HepG2 (cell line): ENCODE data around the gene TEDC1. TPM values are rescaled to one million over a fixed set of nuclear protein-coding genes. Genes with fewer than 3 reads are reported as not detected.

ENCODE experiments used
- ATM ChIP-seq: fragments of 450-650 bp; IDR thresholded peaks from 2 replicates; pipeline ENCODE4 v1.7.1; 2017; ENCODE audit warnings: mild to moderate bottlenecking, borderline replicate concordance
- DNMT3B ChIP-seq: conservative IDR thresholded peaks from 2 replicates; pipeline ENCODE4 v1.6.1; 2016; ENCODE audit warnings: missing biosample characterization, control low read depth
- EHMT2 ChIP-seq: fragments of 200-600 bp; sonication (generic); IDR thresholded peaks from 2 replicates; pipeline ENCODE4 v1.7.0; 2017; ENCODE audit warnings: antibody characterized with exemption, low read depth, low read length, borderline replicate concordance
- GATAD2A ChIP-seq: IDR thresholded peaks from 2 replicates; pipeline ENCODE4 v1.6.1; 2016
- HOXA9 ChIP-seq: sonication (generic); formaldehyde crosslinking; IDR thresholded peaks from 2 replicates; pipeline ENCODE4 v1.8.1; 2022; ENCODE audit warnings: missing genetic modification reagents, mild to moderate bottlenecking, moderate library complexity, borderline replicate concordance
- HOXD1 ChIP-seq: sonication (generic); formaldehyde crosslinking; IDR thresholded peaks from 2 replicates; pipeline ENCODE4 v1.5.0; 2020; ENCODE audit warnings: missing genetic modification reagents
- JUNB ChIP-seq: sonication (generic); formaldehyde crosslinking; IDR thresholded peaks from 2 replicates; pipeline ENCODE4 v1.8.0; 2022; ENCODE audit warnings: missing genetic modification reagents, mild to moderate bottlenecking, borderline replicate concordance
- KLF11 ChIP-seq: IDR thresholded peaks from 2 replicates; pipeline ENCODE4 v1.6.1; 2016; ENCODE audit warnings: missing compliant biosample characterization
- MAFK ChIP-seq, 2 experiments: IDR thresholded peaks in 1 of 2; conservative IDR thresholded peaks in 1 of 2; 2 replicates each; pipeline ENCODE4 v1.6.1; 2011; ENCODE audit warnings: improper control_type of control experiment in 2 of 2, low read length in 2 of 2
- NCOA1 ChIP-seq: sonication (generic); formaldehyde crosslinking; IDR thresholded peaks from 2 replicates; pipeline ENCODE4 v1.9.0; 2021; ENCODE audit warnings: missing genetic modification reagents
- NFIB ChIP-seq: sonication (generic); formaldehyde crosslinking; IDR thresholded peaks from 2 replicates; pipeline ENCODE4 v1.9.0; 2021; ENCODE audit warnings: missing genetic modification reagents, mild to moderate bottlenecking, borderline replicate concordance
- PHF21A ChIP-seq: sonication (generic); formaldehyde crosslinking; IDR thresholded peaks from 2 replicates; pipeline ENCODE4 v1.5.0; 2020; ENCODE audit warnings: mild to moderate bottlenecking, missing genetic modification reagents
- PHF8 ChIP-seq: sonication (generic); formaldehyde crosslinking; IDR thresholded peaks from 2 replicates; pipeline ENCODE4 v1.5.0; 2020; ENCODE audit warnings: missing genetic modification reagents
- TAF15 ChIP-seq: fragments of 200-400 bp; formaldehyde crosslinking; IDR thresholded peaks from one replicate; pipeline ENCODE4 v1.6.1; 2018; ENCODE audit warnings: mild to moderate bottlenecking, low read depth, low read length; ENCODE audit not compliant: poor library complexity, severe bottlenecking
- ZBTB42 ChIP-seq: sonication (generic); formaldehyde crosslinking; IDR thresholded peaks from 2 replicates; pipeline ENCODE4 v1.5.0; 2020; ENCODE audit warnings: mild to moderate bottlenecking, missing genetic modification reagents
- ZEB1 ChIP-seq: IDR thresholded peaks from 2 replicates; pipeline ENCODE4 v1.6.1; 2012; ENCODE audit warnings: mild to moderate bottlenecking, low read depth, inconsistent platforms; ENCODE audit not compliant: insufficient replicate concordance
- ZFP62 ChIP-seq: sonication (generic); formaldehyde crosslinking; IDR thresholded peaks from 2 replicates; pipeline ENCODE4 v1.4.0; 2020; ENCODE audit warnings: missing genetic modification reagents
- ZKSCAN8 ChIP-seq: IDR thresholded peaks from 2 replicates; pipeline ENCODE4 v1.6.1; 2016; ENCODE audit warnings: borderline replicate concordance, missing genetic modification reagents, missing compliant biosample characterization
- ZNF333 ChIP-seq: sonication (generic); formaldehyde crosslinking; IDR thresholded peaks from 2 replicates; pipeline ENCODE4 v1.4.0; 2020; ENCODE audit warnings: mild to moderate bottlenecking, missing genetic modification reagents, borderline replicate concordance
- ZNF44 ChIP-seq: sonication (generic); formaldehyde crosslinking; IDR thresholded peaks from 2 replicates; pipeline ENCODE4 v1.5.1; 2020; ENCODE audit warnings: mild to moderate bottlenecking, missing genetic modification reagents
- ZNF574 ChIP-seq: sonication (generic); formaldehyde crosslinking; IDR thresholded peaks from 2 replicates; pipeline ENCODE4 v1.4.0; 2020; ENCODE audit warnings: missing genetic modification reagents
- ZNF768 ChIP-seq: sonication (generic); formaldehyde crosslinking; IDR thresholded peaks from 2 replicates; pipeline ENCODE4 v1.4.0; 2020; ENCODE audit warnings: missing genetic modification reagents
- ZNF850 ChIP-seq: sonication (generic); formaldehyde crosslinking; conservative IDR thresholded peaks from 2 replicates; pipeline ENCODE4 v1.9.0; 2021; ENCODE audit warnings: mild to moderate bottlenecking, missing genetic modification reagents
- ZSCAN31 ChIP-seq: sonication (generic); formaldehyde crosslinking; IDR thresholded peaks from 2 replicates; pipeline ENCODE4 v1.5.0; 2020; ENCODE audit warnings: low read depth, mild to moderate bottlenecking, missing genetic modification reagents
- polyA plus RNA-seq, 8 experiments: library from polyadenylated mRNA; depleted of rRNA in 3 of 8; stranded (reverse) in 7 of 8; unstranded in 1 of 8; fragments of >200 nt; fragmentation: Illumina TruSeq in 4 of 8; extraction: Trizol in 4 of 8; gene quantifications; 2 replicates each; pipeline versions ENCODE4 v1.2.1 to v1.2.3, GENCODE V29; 2011 to 2016; ENCODE audit warnings: low read depth in 4 of 8, missing spikeins in 1 of 8, mixed read lengths in 1 of 8; ENCODE audit not compliant: insufficient read depth in 1 of 8
- total RNA-seq, 5 experiments: library from RNA; depleted of rRNA; stranded (reverse); fragments of >200 nt; fragmentation: Illumina TruSeq; extraction: Trizol; gene quantifications; 2 replicates each; pipeline ENCODE4 v1.2.3, GENCODE V29; 2016; ENCODE audit warnings: low read depth in 1 of 5
- TF ChIP-seq, protein P1 (sequence below): sonication (generic); formaldehyde crosslinking; conservative IDR thresholded peaks from 2 replicates; pipeline ENCODE4 v1.4.0; 2020; ENCODE audit warnings: missing genetic modification reagents
- TF ChIP-seq, protein P2 (sequence below): sonication (generic); formaldehyde crosslinking; IDR thresholded peaks from 2 replicates; pipeline ENCODE4 v1.4.0; 2020; ENCODE audit warnings: mild to moderate bottlenecking, missing genetic modification reagents

The TEDC1 gene
- total and polyA plus RNA-seq, 2 of the 13 experiments (the other 11 are each of a cell fraction or from before 2014, with no cell fraction given), result 5.7 to 27.4 TPM

DNA sequence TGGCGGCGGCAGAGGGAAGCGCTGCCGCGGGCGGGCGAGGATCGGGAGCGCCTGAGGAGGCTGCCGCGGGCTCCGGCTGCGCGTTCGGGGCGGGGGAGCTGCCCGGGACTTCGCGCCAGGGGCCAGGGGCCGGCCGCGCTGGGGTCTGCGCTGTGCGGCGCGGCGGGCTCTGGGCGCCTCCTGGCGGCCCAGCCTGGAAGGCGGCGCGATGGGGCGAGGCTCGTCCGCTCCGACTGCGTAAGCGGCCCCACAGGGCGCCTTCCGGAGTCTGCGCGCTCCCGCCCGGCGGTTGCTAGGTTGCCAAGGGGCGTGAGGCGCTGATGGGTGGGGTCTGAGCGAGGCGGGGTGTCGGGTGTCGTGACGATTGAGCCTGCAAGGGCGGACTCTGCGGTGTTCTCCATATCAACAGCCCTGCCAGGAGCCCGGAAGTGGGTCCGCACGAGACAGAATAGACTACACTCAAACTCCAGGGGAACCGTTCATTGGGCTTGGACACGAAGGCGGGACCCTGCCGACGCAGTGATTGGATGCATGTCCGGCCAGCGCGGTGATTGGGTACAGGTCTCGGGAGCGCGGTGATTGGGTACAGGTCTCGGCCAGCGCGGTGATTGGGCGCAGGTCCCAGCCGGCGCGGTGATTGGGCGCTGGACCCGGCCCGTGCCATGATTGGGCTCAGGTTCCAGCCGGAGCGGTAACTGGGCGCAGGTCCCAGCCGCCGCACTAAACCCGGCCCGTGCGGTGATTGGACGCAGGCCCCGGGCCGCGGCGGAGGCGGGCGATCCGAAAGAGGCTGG is at the start of gene TEDC1 (continued):
- TF ChIP-seq ZNF574 (CRISPR knock-in tag) (peak; percentile 84), ATM (no peak), MAFK (conservative IDR thresholded peaks at IDR 0.05 in 1 of 2, IDR thresholded peaks at IDR 0.05 in 1 of 2; ENCODE audit: low read length in 2 of 2) (no peak), ZKSCAN8 (peak; percentile 44; the same call in 1 of the 2 replicates), ZBTB42 (CRISPR knock-in tag) (no peak), DNMT3B (CRISPR knock-in tag) (no peak), ZNF850 (CRISPR knock-in tag) (0 out of 2 replicates have a peak, but pooled peaks have one; percentile 58), GATAD2A (CRISPR knock-in tag) (no peak), NFIB (no peak), JUNB (CRISPR knock-in tag) (no peak), ZNF44 (no peak), ZNF768 (CRISPR knock-in tag) (no peak), HOXD1 (no peak; the same call in 1 of the 2 replicates), HOXA9 (CRISPR knock-in tag) (0 out of 2 replicates have a peak, but pooled peaks have one; percentile 39), TAF15 (peak; percentile 33), ZNF333 (CRISPR knock-in tag) (no peak; the same call in 1 of the 2 replicates), ZFP62 (no peak), EHMT2 (no peak), ZEB1 (no peak), KLF11 (CRISPR knock-in tag) (peak; percentile 65), PHF21A (peak; percentile 96), ZSCAN31 (CRISPR knock-in tag) (peak; percentile 82), PHF8 (CRISPR knock-in tag) (peak; percentile 65; the same call in 1 of the 2 replicates), NCOA1 (CRISPR knock-in tag) (peak; percentile 77; the same call in 1 of the 2 replicates)
- TF ChIP-seq, protein P1, sequence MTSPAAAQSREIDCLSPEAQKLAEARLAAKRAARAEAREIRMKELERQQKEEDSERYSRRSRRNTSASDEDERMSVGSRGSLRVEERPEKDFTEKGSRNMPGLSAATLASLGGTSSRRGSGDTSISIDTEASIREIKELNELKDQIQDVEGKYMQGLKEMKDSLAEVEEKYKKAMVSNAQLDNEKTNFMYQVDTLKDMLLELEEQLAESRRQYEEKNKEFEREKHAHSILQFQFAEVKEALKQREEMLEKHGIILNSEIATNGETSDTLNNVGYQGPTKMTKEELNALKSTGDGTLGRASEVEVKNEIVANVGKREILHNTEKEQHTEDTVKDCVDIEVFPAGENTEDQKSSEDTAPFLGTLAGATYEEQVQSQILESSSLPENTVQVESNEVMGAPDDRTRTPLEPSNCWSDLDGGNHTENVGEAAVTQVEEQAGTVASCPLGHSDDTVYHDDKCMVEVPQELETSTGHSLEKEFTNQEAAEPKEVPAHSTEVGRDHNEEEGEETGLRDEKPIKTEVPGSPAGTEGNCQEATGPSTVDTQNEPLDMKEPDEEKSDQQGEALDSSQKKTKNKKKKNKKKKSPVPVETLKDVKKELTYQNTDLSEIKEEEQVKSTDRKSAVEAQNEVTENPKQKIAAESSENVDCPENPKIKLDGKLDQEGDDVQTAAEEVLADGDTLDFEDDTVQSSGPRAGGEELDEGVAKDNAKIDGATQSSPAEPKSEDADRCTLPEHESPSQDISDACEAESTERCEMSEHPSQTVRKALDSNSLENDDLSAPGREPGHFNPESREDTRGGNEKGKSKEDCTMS (CRISPR knock-in tag), result no peak
- TF ChIP-seq, protein P2, sequence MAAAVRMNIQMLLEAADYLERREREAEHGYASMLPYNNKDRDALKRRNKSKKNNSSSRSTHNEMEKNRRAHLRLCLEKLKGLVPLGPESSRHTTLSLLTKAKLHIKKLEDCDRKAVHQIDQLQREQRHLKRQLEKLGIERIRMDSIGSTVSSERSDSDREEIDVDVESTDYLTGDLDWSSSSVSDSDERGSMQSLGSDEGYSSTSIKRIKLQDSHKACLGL (CRISPR knock-in tag), result peak; percentile 79; the same call in 1 of the 2 replicates
